Uterus (tissue), 2 donors: ENCODE measurements around the gene PLCXD3.

Experiments
- CTCF ChIP-seq, 4 experiments: fragments of 200-600 bp in 2 of 4; fragments of 450-650 bp in 2 of 4; sonication (generic) in 2 of 4; IDR thresholded peaks; one replicate each; pipeline ENCODE4 v1.5.1; 2016 to 2019; ENCODE audit warnings: antibody characterized with exemption in 4 of 4, mild to moderate bottlenecking in 2 of 4, moderate library complexity in 1 of 4
- POLR2A ChIP-seq, 2 donors: fragments of 450-650 bp; IDR thresholded peaks; one replicate each; pipeline ENCODE4 v1.6.1; 2016; ENCODE audit warnings: antibody characterized with exemption in 2 of 2, mild to moderate bottlenecking in 1 of 2, moderate library complexity in 1 of 2

DNA sequence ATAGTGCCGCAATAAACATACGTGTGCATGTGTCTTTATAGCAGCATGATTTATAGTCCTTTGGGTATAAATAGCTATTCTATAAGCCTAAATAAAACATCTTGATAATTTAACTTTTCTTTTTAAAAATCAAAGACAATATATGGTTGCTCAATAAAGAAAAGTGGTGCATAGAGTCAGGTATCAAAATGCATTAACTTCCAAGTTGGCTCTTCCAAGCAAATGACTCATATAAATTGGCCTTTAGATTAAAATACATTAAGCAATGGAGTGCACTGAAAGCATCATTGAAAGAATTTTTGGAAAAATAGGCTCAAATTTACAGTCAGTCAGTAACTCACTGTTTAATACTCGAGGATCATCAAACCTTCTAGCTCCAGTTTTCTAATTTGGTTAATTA is 106.6 kb downstream of the PLCXD3 start:
- TF ChIP-seq CTCF (IDR thresholded peaks at IDR 0.05) (no peak), POLR2A (IDR thresholded peaks at IDR 0.05) (no peak)
